ENCODE measurements around the gene IL1RN. TPM values are rescaled to one million over a fixed set of nuclear protein-coding genes. Genes with fewer than 3 reads are reported as not detected.

The IL1RN gene
- total and polyA plus RNA-seq, 10 of the 15 experiments (the other 5 are each of a cell fraction or from before 2014, with no cell fraction given) = 0.04 TPM; not detected in 7

DNA sequence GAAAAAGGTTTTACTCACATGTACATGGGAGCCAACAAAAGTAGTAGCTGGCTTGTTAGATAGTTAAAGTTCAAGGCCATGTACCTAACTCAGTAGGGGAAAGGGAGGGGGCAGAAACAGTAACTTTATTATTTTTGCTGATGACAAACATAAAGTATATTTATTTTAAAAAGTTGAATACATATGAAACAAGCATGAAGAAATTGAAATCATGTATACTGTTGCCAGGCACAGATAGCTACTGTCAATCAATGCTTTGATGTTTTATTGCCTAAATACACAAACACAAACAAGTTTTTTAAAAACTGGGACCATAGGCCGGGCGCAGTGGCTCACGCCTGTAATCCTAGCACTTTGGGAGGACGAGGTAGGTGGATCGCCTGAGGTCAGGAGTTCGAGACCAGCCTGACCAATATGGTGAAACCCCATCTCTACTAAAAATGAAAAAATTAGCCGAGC lies 38.8 kb downstream of the IL1RN start:
- ATAC-seq = no peak
- ChIA-PET RAD21 (ENCODE audit: unreplicated experiment) (no interaction called here), CTCF (interaction anchor here (0.9 to 5.4 kb wide), 3 partner anchors 9 to 32 kb away, joined by 3 to 29 read pairs (median 4); no protein-coding TSS in a partner anchor), POLR2A (interaction anchor here (1.8 kb wide), 1 partner anchor 8 kb away, joined by 7 read pairs; the partner anchor contains the start of gene PSD4), SMC1A (ENCODE audit: uncharacterized antibody, unreplicated experiment) (interaction anchor here (1.1 to 1.5 kb wide), 2 partner anchors 14 to 17 kb away, joined by 3 read pairs; no protein-coding TSS in a partner anchor)
- BruUV-seq (replicated peaks) = no TSS peak
- H3K36me3 ChIP-seq (ENCODE audit: control insufficient read depth in 2 of 2, insufficient read depth in 2 of 2, low read length in 1 of 2) = no peaks in the 10 kb centered on the region
- intact Hi-C loops (cut with micrococcal nuclease; ENCODE audit: unreplicated experiment) = no loop called here
- no peak overlapping the region for H2AFZ ChIP-seq (ENCODE audit: control insufficient read depth, low read depth, low read length)
- no peaks in the 10 kb centered on the region; the same call in 2 of the 3 replicates for H3K9me3 ChIP-seq (replicated peaks; ENCODE audit: control insufficient read depth, insufficient read depth, low read length)
- TF ChIP-seq TCF7 (IDR thresholded peaks at IDR 0.05; ENCODE audit: borderline replicate concordance) (no peak), TCF12 (IDR thresholded peaks at IDR 0.05; ENCODE audit: low read depth, low read length) (no peak), NBN (IDR thresholded peaks at IDR 0.05) (no peak), TCF3 (IDR thresholded peaks at IDR 0.05; ENCODE audit: borderline replicate concordance, insufficient read depth, low read depth, low read length) (no peak), ATF7 (IDR thresholded peaks at IDR 0.05; ENCODE audit: low read depth) (no peak), HDAC2 (IDR thresholded peaks at IDR 0.05) (no peak)
- TF ChIP-seq, protein P1, sequence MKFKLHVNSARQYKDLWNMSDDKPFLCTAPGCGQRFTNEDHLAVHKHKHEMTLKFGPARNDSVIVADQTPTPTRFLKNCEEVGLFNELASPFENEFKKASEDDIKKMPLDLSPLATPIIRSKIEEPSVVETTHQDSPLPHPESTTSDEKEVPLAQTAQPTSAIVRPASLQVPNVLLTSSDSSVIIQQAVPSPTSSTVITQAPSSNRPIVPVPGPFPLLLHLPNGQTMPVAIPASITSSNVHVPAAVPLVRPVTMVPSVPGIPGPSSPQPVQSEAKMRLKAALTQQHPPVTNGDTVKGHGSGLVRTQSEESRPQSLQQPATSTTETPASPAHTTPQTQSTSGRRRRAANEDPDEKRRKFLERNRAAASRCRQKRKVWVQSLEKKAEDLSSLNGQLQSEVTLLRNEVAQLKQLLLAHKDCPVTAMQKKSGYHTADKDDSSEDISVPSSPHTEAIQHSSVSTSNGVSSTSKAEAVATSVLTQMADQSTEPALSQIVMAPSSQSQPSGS (IDR thresholded peaks at IDR 0.05; ENCODE audit: low read length) = no peak
- TF ChIP-seq, protein P2, sequence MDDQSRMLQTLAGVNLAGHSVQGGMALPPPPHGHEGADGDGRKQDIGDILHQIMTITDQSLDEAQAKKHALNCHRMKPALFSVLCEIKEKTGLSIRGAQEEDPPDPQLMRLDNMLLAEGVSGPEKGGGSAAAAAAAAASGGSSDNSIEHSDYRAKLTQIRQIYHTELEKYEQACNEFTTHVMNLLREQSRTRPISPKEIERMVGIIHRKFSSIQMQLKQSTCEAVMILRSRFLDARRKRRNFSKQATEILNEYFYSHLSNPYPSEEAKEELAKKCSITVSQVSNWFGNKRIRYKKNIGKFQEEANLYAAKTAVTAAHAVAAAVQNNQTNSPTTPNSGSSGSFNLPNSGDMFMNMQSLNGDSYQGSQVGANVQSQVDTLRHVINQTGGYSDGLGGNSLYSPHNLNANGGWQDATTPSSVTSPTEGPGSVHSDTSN (IDR thresholded peaks at IDR 0.05; ENCODE audit: insufficient replicate concordance, low read depth, low read length) = no peak
- H3K9ac ChIP-seq (ENCODE audit: control insufficient read depth, insufficient read depth, low read length) = no peak overlapping the region
- 79% methylated on average over 7 of the region's 7 CpGs for WGBS (ENCODE audit: insufficient coverage, insufficient replicate concordance, low lambda C conversion rate, missing lambda C conversion rate)
- H3K79me2 ChIP-seq (ENCODE audit: control insufficient read depth, insufficient read depth, low read length) = no peaks in the 10 kb centered on the region
- no peak for FAIRE-seq
- H3K27me3 ChIP-seq (replicated peaks in 1 of 2; ENCODE audit: control insufficient read depth in 2 of 2, insufficient read depth in 2 of 2, low read length in 1 of 2) = no peaks in the 10 kb centered on the region
- DNase-seq (ENCODE audit: low read depth, low spot score) = no peak
- no peak overlapping the region for H3K4me2 ChIP-seq (ENCODE audit: control insufficient read depth, insufficient read depth)
- no peak overlapping the region for H3K27ac ChIP-seq (ENCODE audit: control insufficient read depth, insufficient read depth)
- in situ Hi-C loops (cut with MboI) = no loop called here
- no peaks in the 10 kb centered on the region for H4K20me1 ChIP-seq (ENCODE audit: control insufficient read depth, insufficient read depth)
- peaks cover 11% of the 10 kb centered on the region for H3K4me1 ChIP-seq (ENCODE audit: control insufficient read depth, insufficient read depth, low read length)
- H3K4me3 ChIP-seq = no peak overlapping the region

Data from GM12878 (cell line).